ENCODE data around the gene CPA5. TPM values are rescaled to one million over a fixed set of nuclear protein-coding genes. Genes with fewer than 3 reads are reported as not detected.
"Not testable (repeated sequence)": the region's sequence is repeated elsewhere in the genome, so short reads cannot be mapped to it uniquely, and the experiment has no call there.

The CPA5 gene
- total RNA-seq, 1 donor from 2014 or later: not detected

- no peak for DNase-seq
- no peak for ATAC-seq (ENCODE audit: poor library complexity)
- intact Hi-C loops (cut with DNase I): no loop called here
Observed at GRCh38 chr7:130369831-130370550, 25.4 kb downstream of the CPA5 start.

GRCh38 chr7:130371046-130371445, 26.4 kb downstream of the CPA5 start:
- intact Hi-C loops (cut with DNase I): no loop called here
- ATAC-seq (ENCODE audit: poor library complexity) (no peak), DNase-seq (peak; percentile 69)

GRCh38 chr7:130372402-130373165, 28.0 kb downstream of the CPA5 start:
- DNase-seq: no peak
- intact Hi-C loops (cut with DNase I): no loop called here
- ATAC-seq (ENCODE audit: poor library complexity): no peak

- ATAC-seq (ENCODE audit: poor library complexity) (no peak), DNase-seq (no peak)
- intact Hi-C loops (cut with DNase I): no loop called here
Observed at GRCh38 chr7:130374507-130374906, 29.9 kb downstream of the CPA5 start.

GRCh38 chr7:130376461-130376860, 31.8 kb downstream of the CPA5 start:
- ATAC-seq (ENCODE audit: poor library complexity); intact Hi-C loops (cut with DNase I); DNase-seq: not testable (repeated sequence)

- intact Hi-C loops (cut with DNase I): no loop called here
- ATAC-seq (ENCODE audit: poor library complexity) (no peak), DNase-seq (no peak)
Observed at GRCh38 chr7:130377178-130377577, 32.6 kb downstream of the CPA5 start.

GRCh38 chr7:130379019-130379418, 34.4 kb downstream of the CPA5 start:
- DNase-seq: no peak
- no peak for ATAC-seq (ENCODE audit: poor library complexity)
- intact Hi-C loops (cut with DNase I): no loop called here

- DNase-seq (no peak), ATAC-seq (ENCODE audit: poor library complexity) (no peak)
- intact Hi-C loops (cut with DNase I): no loop called here
Observed at GRCh38 chr7:130379532-130379920, 34.9 kb downstream of the CPA5 start.

- intact Hi-C loops (cut with DNase I): no loop called here
- DNase-seq (no peak), ATAC-seq (ENCODE audit: poor library complexity) (peak; percentile 18)
Observed at GRCh38 chr7:130379921-130380860, 35.6 kb downstream of the CPA5 start, which contains the start of gene CPA1. TSS of gene CPA1 (plus strand) at chr7:130380494. CDS start at chr7:130380521, 27 bp downstream.

- ATAC-seq (ENCODE audit: poor library complexity) (no peak), DNase-seq (no peak)
- intact Hi-C loops (cut with DNase I): no loop called here
Observed at GRCh38 chr7:130380861-130381455, 36.3 kb downstream of the CPA5 start.

- DNase-seq (no peak), ATAC-seq (ENCODE audit: poor library complexity) (peak; percentile 15)
- intact Hi-C loops (cut with DNase I): no loop called here
Observed at GRCh38 chr7:130381468-130382312, 37.1 kb downstream of the CPA5 start.

- no peak for ATAC-seq (ENCODE audit: poor library complexity)
- intact Hi-C loops (cut with DNase I): no loop called here
- no peak for DNase-seq
Observed at GRCh38 chr7:130383187-130383980, 38.8 kb downstream of the CPA5 start.

GRCh38 chr7:130384371-130384801, 39.8 kb downstream of the CPA5 start:
- intact Hi-C loops (cut with DNase I): no loop called here
- peak; percentile 22 for ATAC-seq (ENCODE audit: poor library complexity)
- DNase-seq: no peak

- DNase-seq (no peak), ATAC-seq (ENCODE audit: poor library complexity) (no peak)
- intact Hi-C loops (cut with DNase I): no loop called here
Observed at GRCh38 chr7:130384841-130385599, 40.4 kb downstream of the CPA5 start.

- DNase-seq: no peak
- intact Hi-C loops (cut with DNase I): no loop called here
- ATAC-seq (ENCODE audit: poor library complexity): no peak
Observed at GRCh38 chr7:130385600-130386066, 41.0 kb downstream of the CPA5 start.

- ATAC-seq (ENCODE audit: poor library complexity): no peak
- intact Hi-C loops (cut with DNase I): no loop called here
Observed at GRCh38 chr7:130386876-130387275, 42.3 kb downstream of the CPA5 start.

More at GRCh38 chr7:130386876-130387275, 42.3 kb downstream of the CPA5 start:
- DNase-seq: no peak

Measured in Right ventricle myocardium superior (tissue), 1 donor.